ENCODE results near the gene GCAT.

DNA sequence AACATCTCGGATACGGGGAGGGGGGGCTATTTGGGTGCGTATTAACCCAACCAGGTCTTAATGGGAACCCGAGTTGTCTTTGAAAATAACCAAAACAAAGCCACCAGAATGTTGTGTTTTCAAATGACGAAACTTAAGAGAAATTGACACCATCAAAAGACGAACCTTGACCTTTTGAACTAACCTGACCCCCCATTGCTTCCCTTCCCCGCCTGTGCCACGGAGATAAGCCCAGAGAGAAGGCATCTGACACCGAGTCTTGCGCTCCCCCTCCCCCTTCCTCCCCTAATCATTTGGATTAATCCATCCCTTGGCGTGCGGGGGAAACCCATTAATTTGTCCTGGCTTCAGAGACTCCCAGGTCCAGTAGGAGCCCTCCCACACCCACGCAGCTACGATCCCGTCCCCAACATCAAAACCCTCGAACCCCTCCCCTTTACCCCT is 4.5 kb upstream of the GCAT start:
- no peak for TF ChIP-seq CTCF (IDR thresholded peaks at IDR 0.05)
- no peak for TF ChIP-seq POLR2A (IDR thresholded peaks at IDR 0.05)

Measured in testis (tissue), 2 donors.